Stimulated activated effector memory CD8-positive, alpha-beta T cell treated with anti-CD3 and anti-CD28 coated beads, Interleukin-12 subunit alpha, Interleukin-12 subunit beta, amount 100 ng/mL, for 72 hours (primary cell): ENCODE results near the gene USHBP1.
A peak's percentile ranks its signal among the peaks of the same experiment; 100 is the strongest.

Experiments used
- ATAC-seq: fragments of 150-1000 bp; cut with Tn5 transposase; 2 replicates; pipeline ENCODE4 v1.10.0; 2021
- DNase-seq, 2 donors: peaks; one replicate each; pipeline ENCODE4 v3.0.0; 2021 to 2022; ENCODE audit warnings: low spot score in 2 of 2
- H3K27ac Mint-ChIP-seq: one replicate; pipeline ENCODE4 v1.8.0; 2022; ENCODE audit warnings: mild to moderate bottlenecking, mixed read lengths
- H3K36me3 Mint-ChIP-seq: one replicate; pipeline ENCODE4 v1.8.0; 2022; ENCODE audit warnings: mild to moderate bottlenecking, mixed read lengths
- H3K4me1 Mint-ChIP-seq: one replicate; pipeline ENCODE4 v1.8.0; 2022; ENCODE audit warnings: mixed read lengths
- H3K4me3 Mint-ChIP-seq: one replicate; pipeline ENCODE4 v1.8.0; 2022; ENCODE audit warnings: mild to moderate bottlenecking, mixed read lengths
- H3K9me3 Mint-ChIP-seq: one replicate; pipeline ENCODE4 v1.8.0; 2022; ENCODE audit warnings: mixed read lengths

The USHBP1 gene

DNA sequence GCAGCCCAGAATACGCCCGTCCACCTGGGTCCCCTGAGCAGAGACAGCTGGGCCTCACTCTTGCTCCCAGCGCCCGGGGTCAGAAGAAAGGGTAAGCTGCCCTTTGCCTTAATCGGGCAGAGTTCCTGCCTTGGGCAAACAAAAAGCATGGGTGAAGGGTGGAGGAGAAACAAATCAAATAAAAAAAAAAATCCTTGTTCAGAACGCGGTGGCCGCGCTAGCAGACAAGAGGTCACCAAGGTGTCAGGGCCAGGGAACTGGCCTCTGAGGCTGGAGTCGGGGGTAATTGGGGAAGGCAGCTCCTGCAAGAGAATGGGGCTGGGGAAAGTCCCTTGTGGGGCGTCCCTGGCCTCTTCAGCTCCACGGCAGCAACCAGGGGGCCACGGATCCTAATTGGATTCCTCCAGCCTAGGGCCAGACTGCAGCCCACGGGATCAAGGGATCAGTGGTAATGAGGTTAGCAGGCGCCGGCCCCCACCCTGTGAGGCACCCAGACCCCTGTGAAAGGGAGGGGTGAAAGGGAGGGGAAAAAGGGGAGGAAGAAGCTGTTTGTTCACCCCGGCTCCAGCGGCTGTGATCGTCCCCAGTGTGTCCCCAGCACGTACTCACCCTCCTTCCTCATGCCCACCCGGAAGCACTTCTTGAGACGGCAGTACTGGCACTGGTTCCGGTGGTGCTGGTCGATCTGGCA lies 24.3 kb downstream of the USHBP1 start:
- no peak for DNase-seq
- Mint-ChIP-seq H3K4me1 (peaks cover 7% of the 10 kb centered on the region), H3K4me3 (no peak overlapping the region), H3K27ac (no peak overlapping the region), H3K36me3 (no peaks in the 10 kb centered on the region), H3K9me3 (no peaks in the 10 kb centered on the region)
- no peak for ATAC-seq

GRCh38 chr19:17237747-17238706 lies 26.5 kb downstream of the USHBP1 start:
- H3K4me3 Mint-ChIP-seq, result peak overlapping the region; percentile 29

DNA sequence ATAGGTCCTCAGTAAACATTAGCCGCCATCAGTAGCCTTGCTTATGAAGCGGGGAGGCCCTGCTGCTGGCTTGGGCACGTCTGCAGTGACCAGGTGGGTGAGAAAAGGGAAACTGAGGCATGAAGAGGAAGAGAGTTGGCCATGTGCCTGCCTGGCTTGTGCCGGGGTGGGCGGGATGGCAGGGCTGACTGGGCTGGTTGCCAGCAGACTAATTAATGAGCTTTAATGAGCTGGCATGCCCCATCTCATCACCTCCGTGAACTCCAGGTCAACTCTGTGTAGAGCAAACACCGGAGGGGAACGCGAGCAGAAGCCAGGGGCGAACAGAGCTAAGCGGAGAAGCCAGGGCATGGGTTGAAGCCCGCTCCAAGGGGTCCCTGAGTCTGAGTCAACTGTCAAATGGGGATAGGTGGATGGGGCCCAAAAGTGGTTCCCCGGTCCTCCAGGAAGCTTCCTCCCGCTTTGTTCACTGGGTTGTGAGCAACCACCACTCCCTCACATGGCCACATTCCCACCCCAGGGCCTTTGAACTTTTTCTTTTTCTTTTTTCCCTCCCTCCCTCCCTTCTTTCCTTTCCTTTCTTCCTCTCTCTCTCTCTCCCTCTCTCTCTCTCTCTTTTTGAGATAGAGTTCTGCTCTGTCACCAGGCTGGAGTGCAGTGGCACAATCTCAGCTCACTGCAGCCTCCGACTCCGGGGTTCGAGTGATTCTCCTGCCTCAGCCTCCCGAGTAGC lies 27.6 kb downstream of the USHBP1 start:
- Mint-ChIP-seq H3K4me3 (peak overlapping the region; percentile 76), H3K9me3 (no peaks in the 10 kb centered on the region), H3K36me3 (peaks cover 8% of the 10 kb centered on the region), H3K4me1 (peaks cover 16% of the 10 kb centered on the region), H3K27ac (no peak overlapping the region)
- ATAC-seq, result no peak
- no peak for DNase-seq

More at GRCh38 chr19:17237747-17238706, 26.5 kb downstream of the USHBP1 start:
- peaks cover 20% of the 10 kb centered on the region for H3K4me1 Mint-ChIP-seq
- no peaks in the 10 kb centered on the region for H3K36me3 Mint-ChIP-seq
- H3K9me3 Mint-ChIP-seq, result no peaks in the 10 kb centered on the region
- ATAC-seq (no peak), DNase-seq (no peak)
- H3K27ac Mint-ChIP-seq, result no peak overlapping the region

- no peak for DNase-seq
- Mint-ChIP-seq H3K36me3 (peaks cover 16% of the 10 kb centered on the region), H3K4me3 (peak overlapping the region; percentile 76), H3K4me1 (peaks cover 16% of the 10 kb centered on the region), H3K9me3 (no peaks in the 10 kb centered on the region), H3K27ac (no peak overlapping the region)
- ATAC-seq, result peak; percentile 51
These were observed 28.4 kb downstream of the USHBP1 start for GRCh38 chr19:17235971-17236777.

GRCh38 chr19:17235300-17235970 lies 29.1 kb downstream of the USHBP1 start:
- Mint-ChIP-seq H3K4me1 (peaks cover 16% of the 10 kb centered on the region), H3K4me3 (peak overlapping the region; percentile 76), H3K36me3 (peaks cover 21% of the 10 kb centered on the region), H3K9me3 (no peaks in the 10 kb centered on the region), H3K27ac (peak overlapping the region; percentile 17)
- peak; percentile 92 for ATAC-seq
- peak; percentile 55 to 81 for DNase-seq

DNA sequence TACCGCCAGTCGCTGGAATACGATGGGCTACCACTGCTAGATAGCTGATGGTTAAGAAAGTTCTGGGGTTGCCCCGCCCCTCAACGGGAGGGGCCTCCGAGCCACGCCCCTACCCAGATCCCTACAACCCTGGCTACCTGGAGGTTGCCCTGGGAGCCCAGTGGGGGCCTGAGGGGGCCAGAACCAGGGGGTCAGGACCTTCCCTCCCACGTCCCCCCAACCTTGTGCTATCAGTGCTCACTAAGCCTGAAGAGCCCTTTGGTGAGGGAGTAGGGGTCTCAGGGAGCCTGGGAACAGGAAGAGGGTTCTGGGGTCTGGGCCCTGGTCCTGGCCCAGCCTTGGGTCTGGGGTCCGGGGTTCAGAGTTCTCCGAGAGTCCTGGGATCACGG lies 29.6 kb downstream of the USHBP1 start:
- no peaks in the 10 kb centered on the region for H3K9me3 Mint-ChIP-seq
- peak overlapping the region; percentile 76 for H3K4me3 Mint-ChIP-seq
- H3K4me1 Mint-ChIP-seq, result peaks cover 16% of the 10 kb centered on the region
- peaks cover 21% of the 10 kb centered on the region for H3K36me3 Mint-ChIP-seq
- DNase-seq (peak in 1 of 2 donors; percentile 49), ATAC-seq (peak; percentile 74)
- peak overlapping the region; percentile 17 for H3K27ac Mint-ChIP-seq

DNA sequence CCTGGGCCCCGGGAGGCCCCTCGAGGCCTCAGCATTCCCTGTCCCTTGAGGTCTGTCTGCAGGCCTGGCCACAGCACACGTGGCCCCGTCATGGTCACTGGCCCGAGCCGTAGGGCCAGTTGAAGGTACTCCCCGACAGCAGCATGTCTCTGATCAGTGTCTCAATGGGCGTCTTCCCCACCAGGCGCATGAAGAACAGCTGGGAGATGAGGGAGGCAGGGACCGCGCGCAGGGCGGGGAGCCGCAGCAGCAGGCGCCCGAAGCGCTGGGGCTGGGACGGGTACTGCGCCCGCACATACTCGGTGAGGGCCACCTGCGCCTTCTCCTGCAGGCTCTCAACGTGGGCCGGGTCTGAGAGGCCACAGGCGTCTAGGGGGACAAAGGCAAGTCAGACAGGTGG lies 32.3 kb downstream of the USHBP1 start:
- Mint-ChIP-seq H3K36me3 (peaks cover 21% of the 10 kb centered on the region), H3K9me3 (no peaks in the 10 kb centered on the region), H3K4me1 (peaks cover 19% of the 10 kb centered on the region), H3K27ac (no peak overlapping the region), H3K4me3 (no peak overlapping the region)
- DNase-seq (no peak), ATAC-seq (no peak)

GRCh38 chr19:17229890-17230289 lies 34.7 kb downstream of the USHBP1 start:
- H3K4me1 Mint-ChIP-seq, result peaks cover 22% of the 10 kb centered on the region
- no peaks in the 10 kb centered on the region for H3K9me3 Mint-ChIP-seq
- ATAC-seq (no peak), DNase-seq (no peak)
- no peak overlapping the region for H3K4me3 Mint-ChIP-seq
- peaks cover 26% of the 10 kb centered on the region for H3K36me3 Mint-ChIP-seq
- no peak overlapping the region for H3K27ac Mint-ChIP-seq

- Mint-ChIP-seq H3K4me1 (peaks cover 9% of the 10 kb centered on the region), H3K27ac (no peak overlapping the region), H3K36me3 (peaks cover 26% of the 10 kb centered on the region), H3K4me3 (peak overlapping the region; percentile 13), H3K9me3 (no peaks in the 10 kb centered on the region)
- ATAC-seq (no peak), DNase-seq (no peak)
These were observed 36.7 kb downstream of the USHBP1 start for GRCh38 chr19:17227798-17228367.

GRCh38 chr19:17226002-17226933 lies 38.3 kb downstream of the USHBP1 start, which contains the start of gene OCEL1:
OCEL1 (plus strand) TSS chr19:17226226; CDS start chr19:17226248, 22 bp downstream.
- DNase-seq (peak; percentile 92 to 97), ATAC-seq (peak; percentile 96)
- Mint-ChIP-seq H3K9me3 (no peaks in the 10 kb centered on the region), H3K4me3 (peak within 1 kb of the TSS; percentile 80), H3K4me1 (peaks cover 9% of the 10 kb centered on the region), H3K36me3 (peaks cover 11% of the 10 kb centered on the region), H3K27ac (peak within 1 kb of the TSS; percentile 87)

DNA sequence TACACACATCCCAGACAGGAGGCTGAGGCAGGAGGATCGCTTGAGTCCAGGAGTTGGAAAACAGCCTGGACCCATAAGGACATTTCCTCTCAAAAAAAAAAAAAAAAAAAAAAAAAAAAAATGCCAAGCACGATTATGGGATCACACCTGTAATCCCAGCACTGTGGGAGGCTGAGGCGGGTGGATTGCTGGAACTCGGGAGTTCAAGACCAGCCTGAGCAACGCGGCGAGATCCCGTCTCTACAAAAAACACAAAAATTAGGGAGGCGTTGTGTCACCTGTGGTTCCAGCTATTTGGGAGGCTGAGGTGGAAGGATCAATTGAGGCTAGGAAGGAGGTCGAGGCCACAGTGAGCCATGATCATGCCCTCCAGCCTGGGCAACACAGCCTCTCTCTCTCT lies 39.5 kb downstream of the USHBP1 start:
- Mint-ChIP-seq H3K36me3 (peaks cover 5% of the 10 kb centered on the region), H3K27ac (no peak overlapping the region), H3K9me3 (no peaks in the 10 kb centered on the region), H3K4me1 (peaks cover 9% of the 10 kb centered on the region), H3K4me3 (peak overlapping the region; percentile 80)
- no peak for DNase-seq
- ATAC-seq, result no peak

- H3K4me1 Mint-ChIP-seq, result peaks cover under 1% of the 10 kb centered on the region
- H3K4me3 Mint-ChIP-seq, result no peak overlapping the region
- ATAC-seq, result peak; percentile 11
- H3K36me3 Mint-ChIP-seq, result peaks cover 43% of the 10 kb centered on the region
- H3K27ac Mint-ChIP-seq, result no peak overlapping the region
- no peak for DNase-seq
- no peaks in the 10 kb centered on the region for H3K9me3 Mint-ChIP-seq
These were observed 44.3 kb downstream of the USHBP1 start for GRCh38 chr19:17220207-17220758.

GRCh38 chr19:17219286-17219685 lies 45.3 kb downstream of the USHBP1 start:
- ATAC-seq (no peak), DNase-seq (no peak)
- Mint-ChIP-seq H3K4me3 (no peak overlapping the region), H3K27ac (no peak overlapping the region), H3K4me1 (peaks cover 11% of the 10 kb centered on the region), H3K36me3 (peaks cover 49% of the 10 kb centered on the region), H3K9me3 (no peaks in the 10 kb centered on the region)
